Fibroblast of lung (primary cell): Measurements from ENCODE around the gene WWC1.

ENCODE experiments used
- CTCF ChIP-seq, 2 donors: IDR thresholded peaks in 1 of 2; conservative IDR thresholded peaks in 1 of 2; 1 replicate in 1 of 2; 2 replicates in 1 of 2; pipeline ENCODE4 v1.5.1; 2011 to 2012; ENCODE audit warnings: low read length in 2 of 2, control low read depth in 1 of 2, inconsistent platforms in 1 of 2, low read depth in 1 of 2, mild to moderate bottlenecking in 1 of 2
- EZH2 ChIP-seq: IDR thresholded peaks from 2 replicates; pipeline ENCODE4 v1.5.1; 2012; ENCODE audit warnings: low read length, control low read depth, mild to moderate bottlenecking; ENCODE audit errors: missing control alignments

DNA sequence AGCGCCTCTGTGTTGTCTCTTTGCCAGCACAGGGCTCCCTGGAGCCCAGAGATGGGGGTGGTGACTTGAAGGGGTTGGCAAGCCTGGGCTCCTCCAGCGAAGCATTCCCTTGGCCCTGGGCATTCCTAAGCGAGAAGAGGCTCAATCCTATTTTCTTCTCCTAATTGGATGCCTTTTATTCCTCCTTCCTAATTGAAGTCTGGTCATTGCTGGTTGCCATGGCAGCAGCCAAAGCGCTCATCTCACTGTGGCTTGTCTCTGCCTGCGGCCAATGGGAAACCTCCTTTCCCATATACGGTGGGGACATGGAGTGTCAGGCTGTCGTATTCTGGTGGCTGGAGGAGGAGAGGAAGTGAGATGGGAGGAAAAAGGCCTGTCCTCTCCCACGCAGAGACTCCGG lies 142.6 kb downstream of the WWC1 start:
- TF ChIP-seq CTCF (conservative IDR thresholded peaks at IDR 0.05 in 1 of 2, IDR thresholded peaks at IDR 0.05 in 1 of 2; ENCODE audit: low read depth in 1 of 2, low read length in 2 of 2) (no peak), EZH2 (no peak)
